Ecto neural progenitor cell (in vitro differentiated cells): ENCODE data around the gene RPP30.

Source experiments
- DNase-seq: peaks from one replicate; pipeline ENCODE4 v3.0.0-alpha.2; 2018; ENCODE audit warnings: low spot score

Gene RPP30

GRCh38 chr10:90944749-90945148 is 73.0 kb downstream of the RPP30 start:
- DNase-seq, result no peak

GRCh38 chr10:90945491-90946070 is 73.8 kb downstream of the RPP30 start:
- DNase-seq, result no peak

GRCh38 chr10:90947030-90947960 is 75.5 kb downstream of the RPP30 start:
- no peak for DNase-seq
